CD4-positive, alpha-beta T cell treated with Interferon alpha-2 for 1 hour (primary cell): Measurements from ENCODE around the gene PLA2G4E.

ENCODE experiments used
- DNase-seq, 2 donors: peaks; one replicate each; pipeline ENCODE4 v3.0.0-alpha.2; 2020 to 2022

The PLA2G4E gene

GRCh38 chr15:41951571-41951970, 69.3 kb downstream of the PLA2G4E start:
- no peak for DNase-seq

GRCh38 chr15:41950489-41950888, 70.4 kb downstream of the PLA2G4E start:
- no peak for DNase-seq

- DNase-seq = no peak
These were observed 70.7 kb downstream of the PLA2G4E start for GRCh38 chr15:41950127-41950483.

GRCh38 chr15:41949401-41950126, 71.3 kb downstream of the PLA2G4E start:
- DNase-seq = no peak

GRCh38 chr15:41948490-41948889, 72.4 kb downstream of the PLA2G4E start:
- no peak for DNase-seq

- no peak for DNase-seq
These were observed 73.9 kb downstream of the PLA2G4E start for GRCh38 chr15:41946970-41947369.

GRCh38 chr15:41945731-41946130, 75.1 kb downstream of the PLA2G4E start:
- DNase-seq = no peak

DNA sequence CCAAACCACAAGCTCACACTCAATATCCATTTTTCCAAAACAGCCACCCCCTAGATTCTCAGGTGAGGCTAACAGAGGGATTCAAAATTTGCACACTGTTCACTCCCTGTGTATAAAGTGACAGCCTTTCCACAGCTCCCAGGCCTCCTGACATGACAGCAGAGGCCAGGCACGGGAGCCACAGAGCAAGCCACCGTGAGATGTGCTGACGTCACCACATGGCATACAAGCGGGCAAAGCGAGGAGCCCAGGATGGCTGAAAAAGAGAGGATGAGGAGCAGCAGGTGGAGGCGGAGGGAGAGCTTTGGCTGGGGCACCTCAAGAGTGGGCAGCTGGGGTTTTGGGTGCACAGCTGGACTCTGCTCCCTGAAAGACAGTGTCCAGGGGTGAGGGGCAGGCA, 75.6 kb downstream of the PLA2G4E start:
- no peak for DNase-seq

DNA sequence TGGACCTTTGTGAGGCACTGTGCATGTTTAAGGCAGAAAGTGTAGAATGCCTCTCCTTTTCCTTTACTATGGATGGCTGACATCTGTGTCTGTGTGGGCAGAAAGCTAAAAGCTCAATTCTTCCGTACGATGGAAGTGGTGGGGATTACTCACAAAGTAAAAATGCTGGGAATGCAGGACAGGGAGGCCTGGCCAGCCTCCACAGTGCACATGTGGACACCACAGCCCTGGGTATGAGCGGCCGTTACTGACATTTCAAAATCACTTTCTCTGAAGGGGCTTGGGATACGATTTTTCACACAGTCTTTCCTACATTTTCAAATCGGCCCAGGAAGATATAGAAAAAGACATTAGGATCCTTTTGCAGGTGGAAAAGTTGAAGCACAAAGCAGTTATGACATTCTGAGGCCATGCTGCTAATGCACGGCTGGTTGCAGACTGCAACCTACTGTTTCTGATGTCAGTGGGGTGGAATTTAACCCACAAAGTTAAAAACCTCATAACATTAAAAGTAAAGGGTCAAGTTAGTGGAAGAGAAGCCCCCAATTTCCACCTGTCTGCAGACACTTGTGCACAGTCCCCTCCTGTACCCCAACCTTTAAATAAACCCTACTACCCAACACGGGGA, 76.4 kb downstream of the PLA2G4E start:
- no peak for DNase-seq

- DNase-seq = no peak
These were observed 77.1 kb downstream of the PLA2G4E start for GRCh38 chr15:41943543-41944312.

DNA sequence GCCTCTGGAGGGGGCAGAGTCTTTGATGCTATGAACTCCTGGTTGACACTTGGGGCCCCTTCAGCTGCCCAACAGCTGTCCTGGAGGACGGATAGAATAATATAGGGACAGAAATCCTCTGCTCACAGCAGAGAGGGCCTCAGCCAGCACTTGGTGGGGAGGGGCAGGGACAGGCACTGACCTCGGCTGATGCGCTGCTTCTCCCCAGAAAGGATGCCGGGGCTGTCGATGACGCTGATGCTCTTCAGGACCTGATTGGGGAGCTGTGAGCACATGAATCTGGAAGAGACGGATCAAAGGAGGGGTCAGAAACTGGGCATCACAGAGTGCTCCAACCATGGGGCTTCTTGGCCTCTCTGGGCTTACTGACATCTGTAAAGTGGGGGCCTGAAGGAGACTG, 78.0 kb downstream of the PLA2G4E start:
- DNase-seq = no peak

DNA sequence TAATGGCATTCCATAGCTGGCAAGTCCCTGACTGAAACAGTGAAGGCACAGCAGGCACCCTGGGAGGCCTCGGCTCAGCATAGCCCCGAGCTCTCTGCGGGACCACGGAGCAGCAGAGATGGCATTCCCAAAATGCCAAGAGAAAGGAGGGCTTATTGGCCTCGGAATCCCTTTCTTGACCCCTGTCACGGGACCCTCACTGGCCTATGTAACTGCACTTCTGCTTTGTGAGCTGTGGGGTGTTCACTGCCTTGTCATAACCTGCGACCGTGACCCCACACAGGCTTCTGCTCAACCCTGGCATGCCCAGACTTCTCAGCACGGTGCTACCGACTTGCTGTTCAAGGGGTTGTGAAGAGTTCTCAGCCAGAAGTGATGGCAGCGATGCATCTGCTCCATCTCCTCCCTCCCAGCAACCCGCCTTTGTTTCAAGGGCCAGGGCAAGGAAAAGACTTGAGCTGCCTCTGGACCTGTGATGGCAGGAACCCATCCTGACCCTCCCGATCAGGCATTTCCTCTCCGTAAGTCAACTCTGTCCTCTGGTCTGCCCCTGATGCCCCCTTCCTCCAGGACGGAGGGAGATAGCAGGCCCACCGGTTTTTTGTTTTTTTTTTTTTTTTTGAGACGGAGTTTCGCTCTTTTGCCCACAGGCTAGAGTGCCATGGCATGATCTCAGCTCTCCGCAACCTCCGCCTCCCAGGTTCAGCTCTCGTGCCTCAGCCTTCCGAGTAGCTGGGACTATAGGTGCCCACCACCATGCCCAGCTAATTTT, 79.0 kb downstream of the PLA2G4E start:
- no peak for DNase-seq

DNA sequence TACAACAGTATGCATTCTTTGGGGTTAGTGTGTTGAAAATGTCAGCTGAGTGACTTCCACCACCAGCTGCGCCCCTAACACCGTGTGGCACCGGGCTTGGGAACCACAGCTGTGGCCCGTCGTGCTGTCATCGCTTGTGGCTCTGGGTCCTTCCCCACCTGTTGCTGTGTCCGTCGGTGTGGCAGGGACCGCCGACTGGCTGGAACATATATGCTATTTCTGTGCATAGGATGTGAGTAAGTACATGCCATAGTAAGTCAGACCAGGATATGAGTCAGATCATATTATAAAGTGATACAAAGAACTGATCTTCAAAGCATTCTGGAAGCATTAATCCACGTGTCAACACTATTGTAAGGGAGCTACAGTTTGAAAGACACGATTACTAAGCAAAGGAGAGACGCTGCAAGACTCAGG, 80.4 kb downstream of the PLA2G4E start:
- peak in 1 of 2 donors; percentile 43 for DNase-seq

DNA sequence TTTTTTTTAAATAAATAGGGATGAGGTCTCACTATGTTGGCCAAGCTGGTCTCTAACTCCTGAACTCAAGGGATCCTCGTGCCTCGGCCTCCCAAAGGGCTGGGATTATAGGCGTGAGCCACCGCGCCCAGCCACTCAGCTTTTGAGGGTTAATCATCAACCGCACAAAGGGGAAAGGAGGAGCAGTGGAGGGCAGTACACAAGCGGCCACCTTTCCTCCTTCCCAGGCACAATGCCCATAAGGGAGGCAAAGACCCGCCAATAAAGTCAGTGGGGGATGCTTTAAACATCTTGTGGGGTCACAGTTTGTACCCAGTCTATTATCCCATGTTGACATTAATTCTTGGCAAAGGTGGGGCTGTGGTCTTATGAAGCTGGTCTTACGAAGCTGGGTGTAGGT, 80.9 kb downstream of the PLA2G4E start:
- no peak for DNase-seq

- DNase-seq = no peak
These were observed 83.3 kb downstream of the PLA2G4E start for GRCh38 chr15:41937568-41937923.

- DNase-seq = peak; percentile 85 to 90
These were observed 83.9 kb downstream of the PLA2G4E start for GRCh38 chr15:41936649-41937567.

DNA sequence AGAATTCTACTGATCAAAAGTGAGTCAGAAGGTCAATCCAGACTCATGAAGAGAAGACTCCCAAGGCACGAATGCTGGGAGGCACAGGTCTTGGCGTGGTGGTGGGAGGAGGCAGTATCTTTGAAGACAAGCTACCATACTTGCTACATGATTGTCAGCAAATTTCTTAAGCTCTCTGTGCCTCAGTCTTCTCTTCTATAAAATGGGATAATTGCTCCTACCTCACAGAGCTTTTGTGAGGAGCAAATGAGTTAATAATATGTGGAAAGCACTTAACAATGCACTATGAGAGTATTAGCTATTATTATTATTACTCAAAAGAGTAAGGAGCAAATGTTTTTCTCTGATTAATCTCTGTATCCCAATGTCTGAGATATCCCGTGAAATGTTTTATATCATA, 84.7 kb downstream of the PLA2G4E start:
- DNase-seq = no peak

DNA sequence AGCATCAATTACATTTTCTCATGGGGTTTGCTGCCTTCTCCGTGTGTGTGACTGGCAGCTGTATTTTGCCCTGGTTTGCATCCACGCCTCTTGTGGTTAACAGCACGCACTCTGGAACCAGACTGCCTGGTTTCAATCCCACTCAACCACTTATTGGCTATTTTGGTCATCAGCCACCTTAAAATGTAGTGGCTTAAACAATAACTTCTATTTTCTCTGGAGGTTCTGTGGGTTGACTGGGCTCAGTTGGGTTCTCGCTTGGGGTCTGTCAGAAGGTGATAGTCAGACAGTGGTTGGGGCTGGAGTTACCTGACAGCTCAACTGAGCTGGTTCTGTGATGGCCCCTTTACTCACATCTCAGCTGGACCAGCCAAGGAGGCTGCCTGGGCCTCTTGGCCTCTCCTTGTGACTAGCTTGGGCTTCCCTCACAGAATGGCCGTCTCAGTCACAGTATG, 85.2 kb downstream of the PLA2G4E start:
- peak in 1 of 2 donors; percentile 54 for DNase-seq

DNA sequence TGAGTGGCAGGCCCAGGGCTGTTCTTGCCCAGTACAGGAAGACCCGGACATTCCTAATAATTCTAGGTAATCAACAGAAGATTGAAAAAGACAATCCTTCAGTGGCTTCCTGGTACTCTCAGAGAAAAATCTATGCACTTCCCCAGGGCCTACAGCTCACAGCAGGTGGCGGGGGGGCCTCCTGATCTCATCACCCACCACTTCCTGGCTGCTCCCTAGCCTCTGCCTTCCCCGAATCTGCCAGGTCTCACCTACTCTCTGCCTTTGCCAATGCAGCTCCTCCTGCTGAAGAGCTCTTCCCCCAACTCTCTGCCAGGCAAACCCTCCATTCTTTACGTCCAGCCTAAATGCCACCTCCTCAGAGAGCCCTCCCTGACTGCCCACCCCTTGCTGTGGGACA, 86.0 kb downstream of the PLA2G4E start:
- peak; percentile 86 to 90 for DNase-seq

- DNase-seq = peak in 1 of 2 donors; percentile 16
These were observed 87.1 kb downstream of the PLA2G4E start for GRCh38 chr15:41933771-41934170.

GRCh38 chr15:41933326-41933725, 87.5 kb downstream of the PLA2G4E start:
- no peak for DNase-seq
